Hematopoietic multipotent progenitor cell (in vitro differentiated cells): ENCODE data around the gene TUBGCP3. TPM values are rescaled to one million over a fixed set of nuclear protein-coding genes. Genes with fewer than 3 reads are reported as not detected.
A peak's percentile ranks its signal among the peaks of the same experiment; 100 is the strongest.
"Not testable (repeated sequence)": the region's sequence is repeated elsewhere in the genome, so short reads cannot be mapped to it uniquely, and the experiment has no call there.

Experiments used
- DNase-seq, 3 donors: peaks; one replicate each; pipeline ENCODE4 v3.0.0-alpha.2; 2011 to 2015; ENCODE audit warnings: low read depth in 2 of 3, low spot score in 2 of 3
- total RNA-seq: library from RNA; depleted of rRNA; stranded (reverse); fragments of >200 nt; gene quantifications from one replicate; pipeline ENCODE4 v1.2.3, GENCODE V29; 2012

Gene TUBGCP3
- total RNA-seq, 1 donor: 40.4 TPM

DNA sequence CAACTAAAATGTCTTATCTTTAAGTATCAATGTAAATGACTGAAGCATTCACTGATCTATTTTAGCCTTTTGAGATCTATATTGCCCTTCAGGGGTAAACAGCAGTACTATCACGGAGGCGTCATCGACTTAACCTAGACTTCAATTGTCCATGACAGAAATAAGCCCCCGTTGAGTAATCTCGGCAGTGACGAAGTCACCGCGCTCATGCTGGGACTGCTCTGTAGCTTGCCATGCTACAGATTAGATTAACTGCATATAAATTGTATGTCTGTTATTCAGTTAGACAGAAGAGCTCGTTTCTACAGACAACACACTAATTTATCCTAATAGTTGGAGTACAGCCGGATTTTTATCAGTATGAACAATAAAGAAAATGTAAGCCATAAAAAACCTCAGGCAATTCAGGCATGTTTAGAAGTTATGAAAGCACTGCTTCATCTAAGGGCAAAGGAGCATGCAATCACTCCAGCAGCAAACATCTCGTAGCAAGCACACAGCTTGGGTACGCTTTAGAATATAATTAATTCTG lies 56.6 kb downstream of the TUBGCP3 start:
- no peak for DNase-seq

DNA sequence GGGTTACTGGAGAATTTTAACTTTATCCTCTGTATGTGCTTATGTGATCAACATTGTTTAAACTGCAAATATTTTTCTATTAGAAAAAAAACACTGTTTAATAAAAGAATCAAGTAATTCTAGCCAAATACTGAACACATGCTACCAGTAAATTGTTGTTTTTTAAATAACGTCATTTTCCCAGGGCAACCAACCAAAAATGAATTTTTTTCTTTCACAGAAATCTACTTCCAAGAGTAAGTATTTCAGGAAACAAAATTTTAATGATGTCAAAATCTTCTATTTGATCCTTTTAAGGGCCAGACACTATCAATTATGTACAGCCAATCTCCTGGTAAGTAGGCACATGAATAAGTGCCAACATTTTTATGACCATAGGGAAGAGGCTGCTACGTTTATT lies 57.1 kb downstream of the TUBGCP3 start:
- no peak for DNase-seq

DNA sequence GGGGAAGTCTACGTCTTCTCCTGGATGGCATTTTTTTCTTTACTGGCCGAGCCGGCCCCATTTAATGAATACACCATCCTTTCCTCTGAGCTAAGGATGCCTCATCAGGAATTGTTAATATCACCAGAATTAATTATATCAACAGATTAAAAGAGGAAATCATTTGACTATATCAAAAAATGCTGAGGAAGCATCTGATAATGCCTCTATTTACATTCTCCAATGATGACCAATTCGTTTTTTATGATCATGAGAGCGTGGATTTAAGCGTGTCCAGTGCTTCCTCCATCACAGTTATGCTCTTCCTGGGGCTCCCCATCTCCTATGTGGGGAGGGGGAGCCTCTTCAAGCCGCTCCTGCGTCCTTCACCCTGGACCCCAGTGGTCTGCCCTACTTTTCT lies 58.7 kb downstream of the TUBGCP3 start:
- no peak for DNase-seq

DNA sequence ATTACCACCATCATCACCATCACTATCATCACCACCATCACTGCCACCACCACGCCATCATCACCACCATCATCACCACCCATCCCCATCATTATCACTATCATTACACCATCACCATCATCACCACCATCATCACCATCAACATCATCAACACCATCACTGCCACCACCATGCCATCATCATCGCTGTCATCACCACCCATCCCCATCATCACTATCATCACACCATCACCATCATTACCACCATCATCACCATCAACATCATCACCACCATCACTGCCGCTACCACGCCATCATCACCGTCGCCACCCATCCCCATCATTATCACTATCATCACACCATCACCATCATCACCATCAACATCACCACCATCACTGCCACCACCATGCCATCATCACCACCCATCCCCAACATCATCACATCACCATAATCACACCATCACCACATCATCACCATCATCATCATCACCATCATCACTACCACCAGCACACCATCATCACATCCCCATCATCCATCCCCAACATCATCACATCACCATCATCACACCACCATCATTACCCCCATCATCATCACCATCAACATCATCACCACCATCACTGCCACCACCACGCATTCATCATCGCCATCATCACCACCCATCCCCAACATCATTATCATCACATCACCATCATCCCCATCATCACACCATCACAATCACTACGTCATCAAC lies 61.7 kb downstream of the TUBGCP3 start:
- no peak for DNase-seq

DNA sequence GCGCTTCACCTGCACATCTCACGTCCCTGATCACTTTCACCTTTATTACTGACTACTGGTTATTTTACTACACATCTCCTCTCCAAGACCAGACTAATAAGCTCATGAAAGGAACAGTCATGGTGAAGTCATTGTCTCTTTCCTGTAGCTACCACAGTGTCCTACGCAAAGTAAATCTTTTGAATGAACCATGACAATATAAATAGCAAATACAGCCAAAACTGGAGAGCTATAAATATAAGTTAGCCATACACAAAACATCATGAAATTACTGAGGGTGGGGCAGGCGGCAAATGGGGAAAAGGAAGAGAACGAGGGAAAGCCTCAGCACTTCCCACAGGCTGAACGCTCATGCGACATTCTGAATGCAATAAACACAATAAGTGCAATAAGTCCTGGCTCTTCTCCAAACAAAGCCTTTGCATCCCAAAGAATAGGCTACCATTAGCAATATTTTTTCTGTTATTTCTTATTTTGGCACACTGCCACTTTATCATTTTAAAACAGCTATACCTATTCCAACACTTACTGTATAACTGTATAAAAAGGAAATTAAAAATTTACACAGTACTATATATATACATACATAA lies 62.5 kb downstream of the TUBGCP3 start:
- DNase-seq: no peak

DNA sequence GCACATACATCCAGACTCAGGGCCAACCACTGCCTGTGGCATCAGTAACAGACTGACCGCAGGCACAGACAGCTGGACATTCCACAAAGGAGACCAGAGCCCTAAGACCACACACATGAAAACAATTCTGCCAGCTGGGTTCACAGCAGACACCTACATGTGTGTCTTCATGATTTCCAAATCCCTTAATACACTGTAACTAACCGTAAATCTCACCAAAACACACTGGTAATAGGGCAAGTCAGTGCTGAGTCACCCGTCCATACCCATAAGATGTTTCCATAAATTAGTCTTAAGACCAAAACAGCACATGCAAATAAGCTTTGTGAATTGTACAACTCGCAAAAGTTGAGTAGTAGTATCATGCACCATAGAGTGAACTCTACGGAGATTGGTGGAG lies 65.4 kb downstream of the TUBGCP3 start:
- no peak for DNase-seq

DNA sequence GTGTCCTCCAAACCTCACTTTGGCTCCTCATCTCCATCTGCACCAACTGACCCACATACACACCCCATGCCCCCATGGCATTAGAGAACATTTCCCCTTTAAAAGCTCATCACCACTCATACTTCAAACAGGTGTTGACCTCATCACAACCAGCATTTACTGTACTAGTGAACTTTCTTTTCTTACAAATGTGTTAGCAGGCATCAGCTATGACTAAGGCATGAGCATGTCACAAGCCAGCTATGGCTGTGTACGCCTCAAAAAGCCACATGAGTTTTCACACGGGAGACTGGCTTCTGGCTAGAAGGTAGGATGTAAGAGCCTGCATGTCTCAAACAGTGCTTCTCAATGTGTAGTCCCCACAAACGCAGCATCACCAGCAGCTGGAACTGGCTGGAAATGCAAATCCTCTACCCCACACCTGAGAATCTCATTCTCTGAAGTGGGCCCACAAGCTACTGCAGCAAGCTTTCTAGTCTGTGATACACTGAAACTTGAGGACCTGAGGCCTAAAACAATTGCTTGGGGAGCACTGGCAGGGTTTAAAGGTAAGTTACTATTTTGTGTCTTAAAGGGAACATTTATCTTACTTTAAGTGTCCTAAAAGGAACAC lies 66.8 kb downstream of the TUBGCP3 start:
- DNase-seq: no peak

DNA sequence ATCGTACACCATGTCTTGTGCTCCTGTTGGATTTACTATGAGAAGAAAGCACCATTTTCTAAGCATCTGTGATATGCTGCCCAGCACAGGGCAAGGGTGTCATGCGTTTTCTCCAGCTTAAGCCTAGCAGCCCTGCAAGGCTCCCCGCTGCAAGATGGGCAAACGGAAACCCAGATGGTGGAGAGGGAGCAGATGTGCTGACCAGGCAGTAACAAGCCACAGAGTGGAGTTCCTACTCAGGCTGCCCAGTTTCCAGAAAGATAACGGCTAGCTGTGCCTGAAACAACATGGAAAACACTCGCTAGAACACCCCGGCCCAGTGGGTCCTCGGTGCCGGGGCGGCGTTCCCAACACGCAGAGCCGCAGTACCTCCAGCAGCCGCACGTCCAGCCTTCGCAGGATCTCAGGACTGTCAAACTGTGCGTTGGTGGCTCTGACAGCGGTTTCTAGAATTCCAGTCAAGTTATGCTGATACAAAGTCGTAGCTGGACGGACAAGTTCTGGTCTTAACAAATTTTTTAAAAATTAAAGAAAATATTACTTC lies 68.4 kb downstream of the TUBGCP3 start:
- no peak for DNase-seq

DNA sequence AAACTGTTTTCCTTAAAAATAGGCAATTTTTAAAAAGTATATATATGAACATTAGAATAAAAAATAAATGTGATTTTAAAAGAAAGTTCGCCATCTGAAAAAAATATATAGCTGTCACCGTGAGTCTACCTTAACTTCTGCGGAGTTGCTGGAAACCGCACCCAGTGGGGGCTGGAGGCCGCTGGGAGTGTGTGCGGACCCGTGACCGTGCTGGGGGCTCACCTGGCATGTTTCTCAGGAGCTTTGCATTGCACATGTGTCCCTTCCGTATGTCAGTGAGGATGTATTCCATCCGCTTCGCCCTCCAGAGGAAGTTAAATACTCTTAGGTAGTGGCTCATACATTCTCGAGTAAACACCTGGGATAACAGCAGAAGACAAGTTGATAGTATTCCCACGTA lies 71.7 kb downstream of the TUBGCP3 start:
- DNase-seq: no peak

DNA sequence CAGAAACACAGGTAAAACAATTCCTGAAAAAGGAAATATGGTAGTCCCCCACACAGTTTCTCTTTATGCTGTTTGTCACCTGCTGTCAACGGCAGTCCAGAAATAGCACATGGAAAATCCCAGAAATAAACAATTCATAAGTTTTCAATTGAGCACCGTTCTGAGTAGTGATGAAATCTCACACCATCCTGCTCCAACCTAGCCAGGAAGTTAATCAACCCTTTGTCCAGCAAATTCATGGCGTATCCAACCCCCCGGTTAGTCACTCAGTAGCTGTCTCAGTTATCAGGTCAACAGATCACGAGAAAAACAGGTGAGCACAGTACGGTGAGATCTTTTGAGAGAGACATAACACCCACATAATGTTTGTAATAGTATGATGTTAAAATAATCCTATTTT lies 74.2 kb downstream of the TUBGCP3 start:
- no peak for DNase-seq

DNA sequence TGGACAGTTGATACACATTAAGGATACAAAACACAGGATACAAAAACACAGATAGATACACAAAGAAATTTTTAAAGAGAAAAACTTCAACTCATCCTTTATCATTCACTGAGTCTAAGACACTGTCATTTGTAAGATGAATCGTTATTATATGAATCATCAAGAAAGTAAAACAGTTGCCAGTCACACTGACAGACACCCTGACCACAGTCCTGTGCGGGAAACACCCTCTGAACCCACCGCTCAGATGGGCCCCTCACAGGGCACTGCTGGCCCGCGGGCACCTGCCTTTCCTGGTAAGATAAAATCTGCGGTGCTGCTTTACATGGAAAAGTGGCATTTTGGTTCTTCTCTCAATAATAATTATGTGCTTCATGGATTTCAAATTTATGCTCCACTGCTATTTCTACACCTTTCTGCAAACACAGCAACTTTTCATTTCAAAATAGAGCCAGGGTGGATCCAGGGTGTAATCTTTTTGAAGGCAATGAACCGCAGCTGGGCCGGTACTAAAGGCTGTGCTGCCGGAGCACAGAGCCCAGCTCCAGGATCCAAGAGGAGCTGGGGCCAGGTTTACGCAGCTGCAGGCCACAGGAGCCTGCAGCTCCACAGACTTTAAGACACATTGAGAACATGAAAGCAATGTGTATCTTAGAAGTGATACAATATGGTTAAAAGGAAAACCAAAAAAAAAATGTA lies 76.8 kb downstream of the TUBGCP3 start:
- no peak for DNase-seq

DNA sequence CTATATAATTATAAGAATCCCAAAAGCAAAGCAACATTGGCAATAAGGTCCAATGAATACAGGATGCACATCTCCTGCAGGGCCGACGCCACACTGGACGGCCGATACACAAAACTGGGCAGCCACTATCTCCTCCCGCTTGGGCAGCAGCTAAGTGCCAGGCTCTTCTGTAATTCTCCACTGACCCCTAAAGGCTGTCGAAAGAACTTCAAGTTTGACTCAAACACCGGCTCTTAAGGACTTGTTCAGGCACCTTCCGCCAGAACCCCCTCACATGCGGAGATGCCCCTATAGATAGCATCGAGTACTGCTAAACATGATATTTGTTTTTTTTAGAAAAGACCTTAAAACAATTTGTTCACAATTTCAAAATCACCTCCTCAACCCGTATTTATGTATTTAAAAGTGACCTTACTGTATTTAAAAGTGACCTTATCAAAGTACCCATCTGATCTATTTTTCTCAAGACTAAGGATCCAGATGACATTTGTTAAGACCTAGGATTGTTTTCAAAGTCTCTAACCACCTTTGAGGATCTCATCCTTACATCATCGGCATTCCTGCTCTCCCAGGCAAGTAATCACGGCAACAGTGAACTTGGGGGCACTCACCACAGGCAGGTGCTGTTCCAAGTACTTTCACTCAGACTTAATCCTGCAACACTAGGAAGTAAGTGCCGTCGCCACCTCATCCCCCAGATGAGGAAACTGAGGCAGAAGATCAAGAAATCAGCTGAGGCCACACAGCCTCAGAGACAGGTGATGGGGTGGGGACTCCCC lies 77.8 kb downstream of the TUBGCP3 start:
- peak in 2 of 3 donors; percentile 62 to 79 for DNase-seq

DNA sequence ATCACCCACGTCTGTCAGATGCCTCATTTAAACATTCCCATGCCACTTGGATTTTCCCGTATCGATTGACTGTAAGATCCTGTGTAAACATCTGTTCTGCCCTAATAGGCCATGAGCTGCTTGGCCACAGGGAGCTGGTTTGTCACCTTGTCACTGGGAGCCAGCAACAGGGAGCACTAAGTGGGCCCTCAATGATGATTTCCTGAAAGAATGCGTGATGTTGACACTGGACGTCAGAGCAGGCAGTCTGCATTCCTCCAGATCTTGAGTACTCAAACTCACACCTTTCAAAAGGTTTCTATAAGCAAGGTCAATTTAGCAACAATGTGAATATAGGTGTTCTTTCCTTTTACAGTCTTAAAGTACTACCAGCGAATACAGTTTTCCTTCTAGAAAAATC lies 78.8 kb downstream of the TUBGCP3 start:
- no peak for DNase-seq

DNA sequence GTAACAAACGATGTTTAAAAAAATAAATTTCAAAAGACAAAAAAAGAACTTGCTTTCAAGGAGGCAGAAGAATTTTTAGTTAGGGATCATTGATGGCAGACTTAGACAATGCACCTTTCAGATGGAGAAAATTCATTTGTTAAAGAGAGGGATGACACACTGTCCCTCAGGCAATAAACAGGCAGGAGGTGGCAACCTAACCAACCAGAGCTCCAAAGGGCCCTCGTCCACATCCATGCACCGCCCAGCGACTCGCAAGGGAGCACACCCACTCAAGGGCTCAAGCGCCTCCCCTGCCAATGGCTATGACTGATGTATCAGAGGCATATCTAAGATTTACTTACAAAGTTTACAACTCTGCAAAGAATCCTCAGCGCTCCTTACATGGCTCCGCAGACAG lies 81.9 kb downstream of the TUBGCP3 start:
- DNase-seq: no peak

DNA sequence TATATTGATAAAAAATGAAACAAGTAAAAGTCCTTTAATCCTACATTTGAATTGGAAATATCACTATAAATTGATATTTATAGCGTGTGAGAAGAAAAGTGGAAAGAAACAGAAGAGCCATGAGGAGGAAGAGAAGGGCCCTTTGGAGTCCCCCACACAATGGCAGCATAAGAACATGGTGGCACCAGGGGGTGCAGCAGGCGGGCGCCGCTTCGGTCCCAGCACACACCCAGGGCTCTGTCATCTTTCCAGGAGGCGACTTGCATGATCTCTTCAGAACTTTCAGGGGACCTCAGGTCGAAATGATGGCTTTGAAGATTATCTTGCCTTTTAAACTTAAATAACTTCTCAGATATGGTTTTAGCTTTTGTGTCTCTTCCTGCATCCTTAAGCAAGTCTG lies 91.8 kb downstream of the TUBGCP3 start:
- DNase-seq: no peak

DNA sequence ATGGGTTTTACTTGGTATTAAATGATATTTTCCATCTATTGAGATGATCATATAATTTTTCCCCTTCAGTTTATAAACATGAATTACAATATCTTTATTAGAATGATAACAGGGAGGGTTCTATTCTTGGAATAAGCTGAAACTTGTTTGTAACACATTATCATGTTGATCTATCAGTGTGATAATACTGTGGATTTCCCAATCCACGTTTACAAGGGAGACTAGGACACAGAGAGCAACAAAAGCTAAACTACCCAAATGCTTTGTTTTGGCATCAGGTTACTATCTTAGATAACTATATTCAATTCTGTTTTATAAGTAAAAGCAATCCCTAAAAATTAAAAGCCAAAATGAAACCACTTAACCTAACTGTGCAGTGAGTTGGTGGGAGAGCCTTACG lies 92.5 kb downstream of the TUBGCP3 start:
- DNase-seq: no peak

DNA sequence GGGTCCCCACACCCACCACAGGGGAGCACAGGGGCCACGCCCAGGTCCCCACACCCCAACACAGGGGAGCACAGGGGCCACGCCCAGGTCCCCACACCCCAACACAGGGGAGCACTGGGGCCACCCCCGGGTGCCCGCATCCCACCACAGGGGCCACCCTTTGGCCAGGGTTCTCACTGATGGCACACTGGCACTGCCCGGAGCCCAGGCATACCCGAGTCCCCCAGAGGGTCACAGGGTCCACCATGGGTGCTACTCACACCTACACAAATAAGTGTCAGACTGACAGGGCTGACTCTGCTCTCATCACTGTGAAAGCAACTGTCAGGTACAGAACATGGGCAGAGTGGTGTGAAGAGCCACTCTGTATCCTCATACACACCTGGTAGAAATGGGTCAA lies 98.8 kb downstream of the TUBGCP3 start:
- no peak for DNase-seq

DNA sequence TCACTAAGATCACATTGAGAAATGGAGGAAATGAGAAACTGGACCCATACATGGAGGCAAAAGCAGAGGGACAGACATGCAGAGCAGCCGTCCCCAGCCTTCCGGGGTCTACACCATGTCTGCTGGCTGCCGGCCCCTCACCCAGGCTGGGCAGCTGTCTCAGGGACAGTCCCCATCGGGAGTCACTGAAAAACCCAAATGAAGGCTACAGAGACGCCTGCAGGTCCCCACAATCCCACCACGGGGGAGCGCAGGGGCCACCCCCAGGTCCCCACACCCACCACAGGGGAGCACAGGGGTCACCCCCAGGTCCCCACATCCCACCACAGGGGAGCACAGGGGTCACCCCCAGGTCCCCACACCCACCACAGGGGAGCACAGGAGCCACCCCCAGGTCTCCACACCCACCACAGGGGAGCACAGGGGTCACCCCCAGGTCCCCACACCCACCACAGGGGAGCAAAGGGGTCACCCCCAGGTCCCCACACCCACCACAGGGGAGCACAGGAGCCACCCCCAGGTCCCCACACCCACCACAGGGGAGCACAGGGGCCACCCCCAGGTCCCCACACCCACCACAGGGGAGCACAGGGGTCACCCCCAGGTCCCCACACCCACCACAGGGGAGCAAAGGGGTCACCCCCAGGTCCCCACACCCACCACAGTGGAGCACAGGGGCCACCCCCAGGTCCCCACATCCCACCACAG lies 99.5 kb downstream of the TUBGCP3 start:
- DNase-seq: not testable (repeated sequence)

DNA sequence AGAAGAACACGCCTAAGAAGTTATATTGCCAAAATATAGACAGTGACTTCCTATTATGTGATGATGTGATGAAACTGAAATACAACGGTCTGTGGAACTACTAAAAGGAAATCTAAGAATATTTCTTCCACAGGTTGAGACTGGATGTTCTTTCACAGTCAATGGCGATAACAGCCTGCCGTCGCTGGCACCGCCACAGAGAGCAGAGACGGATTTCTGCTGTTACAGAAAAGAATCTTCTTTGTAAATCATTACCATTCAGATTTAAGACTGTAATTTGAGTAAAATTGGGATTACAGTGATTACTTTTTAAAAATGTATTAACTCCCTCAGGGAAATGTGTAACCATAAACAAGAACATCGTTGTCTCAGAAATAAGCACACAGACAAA lies 100.8 kb downstream of the TUBGCP3 start:
- DNase-seq: no peak
